ENCODE measurements around the gene TFEC.
"Not testable (repeated sequence)": the region's sequence is repeated elsewhere in the genome, so short reads cannot be mapped to it uniquely, and the experiment has no call there.

The TFEC gene

DNA sequence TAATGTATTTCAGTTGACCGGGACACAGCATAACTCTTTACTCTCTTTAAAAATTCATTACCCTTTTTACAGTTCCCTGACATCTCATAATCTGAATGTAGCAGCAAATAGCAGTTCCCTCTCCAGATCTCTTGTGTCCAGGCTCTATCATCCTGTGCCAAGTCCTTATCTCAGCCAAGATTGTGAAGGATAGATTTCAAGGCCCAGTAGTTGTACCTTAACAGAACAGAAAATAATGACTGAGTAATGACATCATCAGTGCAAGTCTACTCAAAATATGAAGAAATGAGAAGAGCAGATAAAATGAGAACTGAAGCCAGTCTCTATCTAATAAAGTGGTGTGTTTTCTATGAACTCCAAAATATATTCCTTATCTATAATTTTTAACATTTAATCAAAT lies 92.6 kb downstream of the TFEC start:
- H3K9me3 ChIP-seq (ENCODE audit: control insufficient read depth, low read length), result no peaks in the 10 kb centered on the region
- no peaks in the 10 kb centered on the region for H3K27me3 ChIP-seq (ENCODE audit: control insufficient read depth, insufficient read depth, low read length, poor library complexity, severe bottlenecking)
- H3K27ac ChIP-seq (ENCODE audit: insufficient read depth, low read depth, low read length, poor library complexity, severe bottlenecking), result no peak overlapping the region
- WGBS, 2 experiments, result 97 to 100% methylated on average over 1 of the region's 1 CpG
- H3K4me3 ChIP-seq (ENCODE audit: insufficient read depth, low read depth, low read length), result no peak overlapping the region
- H3K4me1 ChIP-seq (ENCODE audit: control insufficient read depth, insufficient read depth, low read length), result no peaks in the 10 kb centered on the region
- H3K36me3 ChIP-seq (ENCODE audit: control insufficient read depth, insufficient read depth, low read length), result no peaks in the 10 kb centered on the region

GRCh38 chr7:115933471-115933870 lies 97.1 kb downstream of the TFEC start:
- Histone ChIP-seq H3K36me3 (ENCODE audit: control insufficient read depth, insufficient read depth, low read length) (no peaks in the 10 kb centered on the region), H3K27ac (ENCODE audit: insufficient read depth, low read depth, low read length, poor library complexity, severe bottlenecking) (no peak overlapping the region), H3K9me3 (ENCODE audit: control insufficient read depth, low read length) (no peaks in the 10 kb centered on the region), H3K27me3 (ENCODE audit: control insufficient read depth, insufficient read depth, low read length, poor library complexity, severe bottlenecking) (no peaks in the 10 kb centered on the region), H3K4me1 (ENCODE audit: control insufficient read depth, insufficient read depth, low read length) (no peaks in the 10 kb centered on the region), H3K4me3 (ENCODE audit: insufficient read depth, low read depth, low read length) (no peak overlapping the region)
- 83 to 100% methylated on average over 1 to 4 of the region's 4 CpGs for WGBS, 2 experiments

- 74 to 78% methylated on average over 1 to 2 of the region's 2 CpGs for WGBS, 2 experiments
- no peaks in the 10 kb centered on the region for H3K4me1 ChIP-seq (ENCODE audit: control insufficient read depth, insufficient read depth, low read length)
- H3K9me3 ChIP-seq (ENCODE audit: control insufficient read depth, low read length), result no peaks in the 10 kb centered on the region
- H3K27me3 ChIP-seq (ENCODE audit: control insufficient read depth, insufficient read depth, low read length, poor library complexity, severe bottlenecking), result no peaks in the 10 kb centered on the region
- no peaks in the 10 kb centered on the region for H3K36me3 ChIP-seq (ENCODE audit: control insufficient read depth, insufficient read depth, low read length)
- no peak overlapping the region for H3K4me3 ChIP-seq (ENCODE audit: insufficient read depth, low read depth, low read length)
- H3K27ac ChIP-seq (ENCODE audit: insufficient read depth, low read depth, low read length, poor library complexity, severe bottlenecking), result no peak overlapping the region
Observed at GRCh38 chr7:115932880-115933279, 97.7 kb downstream of the TFEC start.

DNA sequence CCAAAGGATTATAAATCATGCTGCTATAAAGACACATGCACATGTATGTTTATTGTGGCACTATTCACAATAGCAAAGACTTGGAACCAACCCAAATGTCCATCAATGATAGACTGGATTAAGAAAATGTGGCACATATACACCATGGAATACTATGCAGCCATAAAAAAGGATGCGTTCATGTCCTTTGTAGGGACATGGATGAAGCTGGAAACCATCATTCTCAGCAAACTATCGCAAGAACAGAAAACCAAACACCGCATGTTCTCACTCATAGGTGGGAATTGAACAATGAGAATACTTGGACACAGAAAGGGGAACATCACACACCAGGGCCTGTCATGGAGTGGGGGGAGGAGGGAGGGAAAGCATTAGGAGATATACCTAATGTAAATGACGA lies 100.4 kb downstream of the TFEC start:
- H3K4me1 ChIP-seq (ENCODE audit: control insufficient read depth, insufficient read depth, low read length); H3K36me3 ChIP-seq (ENCODE audit: control insufficient read depth, insufficient read depth, low read length); H3K4me3 ChIP-seq (ENCODE audit: insufficient read depth, low read depth, low read length); H3K27me3 ChIP-seq (ENCODE audit: control insufficient read depth, insufficient read depth, low read length, poor library complexity, severe bottlenecking); H3K9me3 ChIP-seq (ENCODE audit: control insufficient read depth, low read length); H3K27ac ChIP-seq (ENCODE audit: insufficient read depth, low read depth, low read length, poor library complexity, severe bottlenecking): not testable (repeated sequence)
- 91 to 100% methylated on average over 1 to 4 of the region's 4 CpGs for WGBS, 2 experiments

GRCh38 chr7:115929736-115930135 lies 100.8 kb downstream of the TFEC start:
- not testable (repeated sequence) for H3K27me3 ChIP-seq (ENCODE audit: control insufficient read depth, insufficient read depth, low read length, poor library complexity, severe bottlenecking); H3K4me3 ChIP-seq (ENCODE audit: insufficient read depth, low read depth, low read length); H3K9me3 ChIP-seq (ENCODE audit: control insufficient read depth, low read length); H3K27ac ChIP-seq (ENCODE audit: insufficient read depth, low read depth, low read length, poor library complexity, severe bottlenecking); H3K4me1 ChIP-seq (ENCODE audit: control insufficient read depth, insufficient read depth, low read length); H3K36me3 ChIP-seq (ENCODE audit: control insufficient read depth, insufficient read depth, low read length)
- 89 to 98% methylated on average over 2 to 3 of the region's 3 CpGs for WGBS, 2 experiments

GRCh38 chr7:115924411-115924810 lies 106.2 kb downstream of the TFEC start:
- Histone ChIP-seq H3K36me3 (ENCODE audit: control insufficient read depth, insufficient read depth, low read length) (no peaks in the 10 kb centered on the region), H3K9me3 (ENCODE audit: control insufficient read depth, low read length) (no peaks in the 10 kb centered on the region), H3K4me3 (ENCODE audit: insufficient read depth, low read depth, low read length) (no peak overlapping the region), H3K4me1 (ENCODE audit: control insufficient read depth, insufficient read depth, low read length) (no peaks in the 10 kb centered on the region), H3K27ac (ENCODE audit: insufficient read depth, low read depth, low read length, poor library complexity, severe bottlenecking) (no peak overlapping the region), H3K27me3 (ENCODE audit: control insufficient read depth, insufficient read depth, low read length, poor library complexity, severe bottlenecking) (no peaks in the 10 kb centered on the region)
- 94 to 95% methylated on average over 2 of the region's 2 CpGs for WGBS, 2 experiments

DNA sequence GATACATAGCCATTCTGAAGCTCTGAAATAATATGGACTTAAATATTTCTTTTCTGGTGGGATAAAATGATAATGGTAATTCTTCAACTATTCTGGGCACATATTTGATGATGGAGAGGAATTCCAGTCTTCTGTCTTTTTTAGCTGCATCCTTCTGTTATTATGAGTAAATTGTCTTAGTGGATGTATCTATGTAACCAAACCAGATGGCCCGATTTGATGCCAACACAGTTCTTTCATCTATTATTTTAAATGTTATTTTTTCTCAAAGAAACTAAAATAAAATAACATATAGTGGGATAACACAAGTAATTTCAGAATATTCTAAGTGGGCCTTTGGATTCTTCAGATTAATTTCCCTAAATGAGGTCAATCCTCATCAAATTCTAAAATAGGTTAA lies 110.2 kb downstream of the TFEC start:
- Histone ChIP-seq H3K36me3 (ENCODE audit: control insufficient read depth, insufficient read depth, low read length) (no peaks in the 10 kb centered on the region), H3K9me3 (ENCODE audit: control insufficient read depth, low read length) (no peaks in the 10 kb centered on the region), H3K27ac (ENCODE audit: insufficient read depth, low read depth, low read length, poor library complexity, severe bottlenecking) (no peak overlapping the region), H3K27me3 (ENCODE audit: control insufficient read depth, insufficient read depth, low read length, poor library complexity, severe bottlenecking) (no peaks in the 10 kb centered on the region), H3K4me3 (ENCODE audit: insufficient read depth, low read depth, low read length) (no peak overlapping the region), H3K4me1 (ENCODE audit: control insufficient read depth, insufficient read depth, low read length) (no peaks in the 10 kb centered on the region)
- WGBS, 2 experiments, result no CpG with 5 or more reads among the region's 1 CpG

- Histone ChIP-seq H3K27me3 (ENCODE audit: control insufficient read depth, insufficient read depth, low read length, poor library complexity, severe bottlenecking) (no peaks in the 10 kb centered on the region), H3K4me1 (ENCODE audit: control insufficient read depth, insufficient read depth, low read length) (no peaks in the 10 kb centered on the region), H3K36me3 (ENCODE audit: control insufficient read depth, insufficient read depth, low read length) (no peaks in the 10 kb centered on the region), H3K9me3 (ENCODE audit: control insufficient read depth, low read length) (no peaks in the 10 kb centered on the region), H3K4me3 (ENCODE audit: insufficient read depth, low read depth, low read length) (no peak overlapping the region), H3K27ac (ENCODE audit: insufficient read depth, low read depth, low read length, poor library complexity, severe bottlenecking) (no peak overlapping the region)
- no CpG with 5 or more reads among the region's 1 CpG for WGBS, 2 experiments
Observed at GRCh38 chr7:115914951-115915350, 115.6 kb downstream of the TFEC start.

DNA sequence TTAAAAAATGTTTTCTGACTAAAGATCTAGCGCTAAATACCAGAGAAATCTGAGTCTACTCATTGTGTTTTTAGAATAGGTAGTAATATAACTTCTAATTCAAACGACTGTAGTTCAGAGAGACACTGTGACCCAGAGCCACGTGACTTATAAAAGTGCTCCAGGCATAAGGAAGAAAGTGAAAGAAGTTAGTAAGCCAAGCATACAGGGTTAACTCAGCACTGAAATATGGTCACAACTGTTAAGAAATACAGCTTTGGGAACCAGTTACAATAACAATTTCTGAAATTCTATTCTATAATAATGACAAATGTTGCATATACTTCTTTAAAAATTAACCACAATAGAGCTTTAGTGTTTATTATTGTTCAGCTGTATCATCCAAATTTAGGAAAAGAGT lies 119.1 kb downstream of the TFEC start:
- no peak overlapping the region for H3K4me3 ChIP-seq (ENCODE audit: insufficient read depth, low read depth, low read length)
- H3K9me3 ChIP-seq (ENCODE audit: control insufficient read depth, low read length), result no peaks in the 10 kb centered on the region
- WGBS, 2 experiments, result 89 to 91% methylated on average over 3 of the region's 3 CpGs
- H3K27me3 ChIP-seq (ENCODE audit: control insufficient read depth, insufficient read depth, low read length, poor library complexity, severe bottlenecking), result no peaks in the 10 kb centered on the region
- H3K27ac ChIP-seq (ENCODE audit: insufficient read depth, low read depth, low read length, poor library complexity, severe bottlenecking), result no peak overlapping the region
- no peaks in the 10 kb centered on the region for H3K4me1 ChIP-seq (ENCODE audit: control insufficient read depth, insufficient read depth, low read length)
- H3K36me3 ChIP-seq (ENCODE audit: control insufficient read depth, insufficient read depth, low read length), result no peaks in the 10 kb centered on the region

GRCh38 chr7:115910541-115911164 lies 119.9 kb downstream of the TFEC start:
- H3K4me1 ChIP-seq (ENCODE audit: control insufficient read depth, insufficient read depth, low read length), result no peaks in the 10 kb centered on the region
- H3K27ac ChIP-seq (ENCODE audit: insufficient read depth, low read depth, low read length, poor library complexity, severe bottlenecking), result no peak overlapping the region
- H3K27me3 ChIP-seq (ENCODE audit: control insufficient read depth, insufficient read depth, low read length, poor library complexity, severe bottlenecking), result no peaks in the 10 kb centered on the region
- H3K9me3 ChIP-seq (ENCODE audit: control insufficient read depth, low read length), result no peaks in the 10 kb centered on the region
- WGBS, 2 experiments, result 22 to 24% methylated on average over 4 to 5 of the region's 5 CpGs
- no peaks in the 10 kb centered on the region for H3K36me3 ChIP-seq (ENCODE audit: control insufficient read depth, insufficient read depth, low read length)
- no peak overlapping the region for H3K4me3 ChIP-seq (ENCODE audit: insufficient read depth, low read depth, low read length)

- no peaks in the 10 kb centered on the region for H3K36me3 ChIP-seq (ENCODE audit: control insufficient read depth, insufficient read depth, low read length)
- H3K27ac ChIP-seq (ENCODE audit: insufficient read depth, low read depth, low read length, poor library complexity, severe bottlenecking), result no peak overlapping the region
- H3K27me3 ChIP-seq (ENCODE audit: control insufficient read depth, insufficient read depth, low read length, poor library complexity, severe bottlenecking), result no peaks in the 10 kb centered on the region
- no peaks in the 10 kb centered on the region for H3K4me1 ChIP-seq (ENCODE audit: control insufficient read depth, insufficient read depth, low read length)
- no peaks in the 10 kb centered on the region for H3K9me3 ChIP-seq (ENCODE audit: control insufficient read depth, low read length)
- 89 to 100% methylated on average over 1 of the region's 1 CpG for WGBS, 2 experiments
- H3K4me3 ChIP-seq (ENCODE audit: insufficient read depth, low read depth, low read length), result no peak overlapping the region
Observed at GRCh38 chr7:115906731-115907130, 123.8 kb downstream of the TFEC start.

Data from ectodermal cell (in vitro differentiated cells).